ENCODE measurements around the gene EVC.

DNA sequence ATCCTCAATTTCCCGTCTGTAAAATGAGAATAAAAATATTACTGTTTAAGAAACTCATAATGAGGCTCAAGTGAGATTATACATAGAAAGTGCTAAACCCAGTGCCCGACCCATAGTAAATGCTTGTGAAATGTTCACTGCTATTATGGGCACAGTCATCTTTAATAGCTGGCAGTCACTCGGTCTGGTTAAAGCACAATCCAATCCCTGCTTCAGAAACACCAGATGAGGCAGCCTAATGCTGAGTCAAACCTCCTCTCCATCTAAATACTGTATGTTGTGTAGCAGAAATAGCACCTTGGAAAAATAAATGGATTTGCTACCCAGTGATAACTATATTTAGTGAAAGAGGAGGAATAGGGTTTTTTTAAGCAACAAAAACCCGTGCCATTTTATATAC, 17.1 kb upstream of the EVC start:
- TF ChIP-seq, protein P1, sequence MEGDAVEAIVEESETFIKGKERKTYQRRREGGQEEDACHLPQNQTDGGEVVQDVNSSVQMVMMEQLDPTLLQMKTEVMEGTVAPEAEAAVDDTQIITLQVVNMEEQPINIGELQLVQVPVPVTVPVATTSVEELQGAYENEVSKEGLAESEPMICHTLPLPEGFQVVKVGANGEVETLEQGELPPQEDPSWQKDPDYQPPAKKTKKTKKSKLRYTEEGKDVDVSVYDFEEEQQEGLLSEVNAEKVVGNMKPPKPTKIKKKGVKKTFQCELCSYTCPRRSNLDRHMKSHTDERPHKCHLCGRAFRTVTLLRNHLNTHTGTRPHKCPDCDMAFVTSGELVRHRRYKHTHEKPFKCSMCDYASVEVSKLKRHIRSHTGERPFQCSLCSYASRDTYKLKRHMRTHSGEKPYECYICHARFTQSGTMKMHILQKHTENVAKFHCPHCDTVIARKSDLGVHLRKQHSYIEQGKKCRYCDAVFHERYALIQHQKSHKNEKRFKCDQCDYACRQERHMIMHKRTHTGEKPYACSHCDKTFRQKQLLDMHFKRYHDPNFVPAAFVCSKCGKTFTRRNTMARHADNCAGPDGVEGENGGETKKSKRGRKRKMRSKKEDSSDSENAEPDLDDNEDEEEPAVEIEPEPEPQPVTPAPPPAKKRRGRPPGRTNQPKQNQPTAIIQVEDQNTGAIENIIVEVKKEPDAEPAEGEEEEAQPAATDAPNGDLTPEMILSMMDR (IDR thresholded peaks at IDR 0.05): no peak
- TF ChIP-seq POLR2A (IDR thresholded peaks at IDR 0.05): no peak

All from lower leg skin (tissue), 3 donors.